HEK293 (cell line): Measurements from ENCODE around the gene HDAC10.

Experiments
- EGR2 ChIP-seq: fragments of 450-650 bp; formaldehyde crosslinking; IDR thresholded peaks from 2 replicates; pipeline ENCODE4 v1.5.1; 2016; ENCODE audit warnings: low read depth, missing biosample characterization, missing genetic modification characterization
- GLI2 ChIP-seq: fragments of 450-650 bp; formaldehyde crosslinking; IDR thresholded peaks from 2 replicates; pipeline ENCODE4; 2017; ENCODE audit warnings: missing biosample characterization, missing genetic modification characterization, low read depth, borderline replicate concordance
- HOXA7 ChIP-seq: sonication (generic); formaldehyde crosslinking; IDR thresholded peaks from 2 replicates; pipeline ENCODE4 v1.8.1; 2022; ENCODE audit warnings: missing genetic modification reagents, borderline replicate concordance
- HOXC10 ChIP-seq: sonication (generic); formaldehyde crosslinking; IDR thresholded peaks from 2 replicates; pipeline ENCODE4 v1.8.1; 2023; ENCODE audit warnings: mild to moderate bottlenecking, missing genetic modification reagents
- MEIS1 ChIP-seq: sonication (generic); formaldehyde crosslinking; IDR thresholded peaks from 2 replicates; pipeline ENCODE4 v1.8.1; 2022; ENCODE audit warnings: missing genetic modification reagents, mild to moderate bottlenecking, borderline replicate concordance
- MZF1 ChIP-seq: fragments of 450-650 bp; formaldehyde crosslinking; IDR thresholded peaks from 2 replicates; pipeline ENCODE4 v1.5.1; 2017; ENCODE audit warnings: missing biosample characterization, missing genetic modification characterization, borderline replicate concordance
- OSR2 ChIP-seq: fragments of 450-650 bp; formaldehyde crosslinking; IDR thresholded peaks from 2 replicates; pipeline ENCODE4 v1.5.1; 2016; ENCODE audit warnings: missing biosample characterization, missing genetic modification characterization
- RBAK ChIP-seq: fragments of 450-650 bp; formaldehyde crosslinking; IDR thresholded peaks from 2 replicates; pipeline ENCODE4 v1.5.1; 2016; ENCODE audit warnings: missing biosample characterization, missing genetic modification characterization
- REPIN1 ChIP-seq: fragments of 450-650 bp; formaldehyde crosslinking; IDR thresholded peaks from 2 replicates; pipeline ENCODE4 v1.5.1; 2017; ENCODE audit warnings: missing biosample characterization, missing genetic modification characterization, low read depth
- SETDB1 ChIP-seq: IDR thresholded peaks from one replicate; pipeline ENCODE4 v1.6.1; 2017; ENCODE audit warnings: mild to moderate bottlenecking, low read length, moderate library complexity, mixed read lengths; ENCODE audit not compliant: insufficient read length
- SP3 ChIP-seq: fragments of 450-650 bp; formaldehyde crosslinking; IDR thresholded peaks from 2 replicates; pipeline ENCODE4 v1.5.1; 2016; ENCODE audit warnings: missing biosample characterization, missing genetic modification characterization
- ZBTB20 ChIP-seq: fragments of 450-650 bp; formaldehyde crosslinking; IDR thresholded peaks from 2 replicates; pipeline ENCODE4 v1.5.1; 2016; ENCODE audit warnings: missing biosample characterization, missing genetic modification characterization
- ZBTB8A ChIP-seq: fragments of 450-650 bp; formaldehyde crosslinking; IDR thresholded peaks from 2 replicates; pipeline ENCODE4 v1.5.1; 2016; ENCODE audit warnings: missing biosample characterization, missing genetic modification characterization
- ZFHX2 ChIP-seq: fragments of 450-650 bp; formaldehyde crosslinking; conservative IDR thresholded peaks from 2 replicates; pipeline ENCODE4 v1.5.1; 2016; ENCODE audit warnings: missing biosample characterization, missing genetic modification characterization
- ZNF10 ChIP-seq: fragments of 450-650 bp; formaldehyde crosslinking; IDR thresholded peaks from 2 replicates; pipeline ENCODE4 v1.5.1; 2017; ENCODE audit warnings: missing biosample characterization, missing genetic modification characterization
- ZNF114 ChIP-seq: fragments of 450-650 bp; formaldehyde crosslinking; IDR thresholded peaks from 2 replicates; pipeline ENCODE4 v1.5.0; 2017; ENCODE audit warnings: missing biosample characterization, missing genetic modification characterization
- ZNF138 ChIP-seq: fragments of 450-650 bp; formaldehyde crosslinking; IDR thresholded peaks from 2 replicates; pipeline ENCODE4 v1.5.1; 2016; ENCODE audit warnings: missing biosample characterization, missing genetic modification characterization, borderline replicate concordance
- ZNF169 ChIP-seq: fragments of 450-650 bp; formaldehyde crosslinking; IDR thresholded peaks from 2 replicates; pipeline ENCODE4 v1.5.1; 2016; ENCODE audit warnings: missing biosample characterization, missing genetic modification characterization
- ZNF174 ChIP-seq: fragments of 450-650 bp; formaldehyde crosslinking; IDR thresholded peaks from 2 replicates; pipeline ENCODE4 v1.5.0; 2017; ENCODE audit warnings: missing biosample characterization, mild to moderate bottlenecking, missing genetic modification characterization
- ZNF23 ChIP-seq: fragments of 450-650 bp; formaldehyde crosslinking; IDR thresholded peaks from 2 replicates; pipeline ENCODE4 v1.5.1; 2016; ENCODE audit warnings: missing biosample characterization, missing genetic modification characterization, borderline replicate concordance
- ZNF302 ChIP-seq: fragments of 450-650 bp; formaldehyde crosslinking; IDR thresholded peaks from 2 replicates; pipeline ENCODE4 v1.5.1; 2016; ENCODE audit warnings: missing biosample characterization, missing genetic modification characterization, low read depth
- ZNF354C ChIP-seq: fragments of 450-650 bp; formaldehyde crosslinking; IDR thresholded peaks from 2 replicates; pipeline ENCODE4 v1.5.1; 2016; ENCODE audit warnings: missing biosample characterization, missing genetic modification characterization, low read depth, borderline replicate concordance
- ZNF473 ChIP-seq: fragments of 450-650 bp; formaldehyde crosslinking; IDR thresholded peaks from 2 replicates; pipeline ENCODE4 v1.5.1; 2017; ENCODE audit warnings: missing biosample characterization, missing genetic modification characterization
- ZNF510 ChIP-seq: fragments of 450-650 bp; formaldehyde crosslinking; IDR thresholded peaks from 2 replicates; pipeline ENCODE4 v1.5.1; 2018; ENCODE audit warnings: mild to moderate bottlenecking, missing genetic modification characterization, missing biosample characterization; ENCODE audit not compliant: insufficient replicate concordance
- ZNF513 ChIP-seq: fragments of 450-650 bp; IDR thresholded peaks from 2 replicates; pipeline ENCODE4 v1.5.1; 2018; ENCODE audit warnings: missing biosample characterization, missing genetic modification characterization
- ZNF514 ChIP-seq: fragments of 450-650 bp; formaldehyde crosslinking; IDR thresholded peaks from 2 replicates; pipeline ENCODE4 v1.5.1; 2016; ENCODE audit warnings: missing biosample characterization, missing genetic modification characterization
- ZNF548 ChIP-seq: fragments of 450-650 bp; formaldehyde crosslinking; IDR thresholded peaks from 2 replicates; pipeline ENCODE4 v1.5.1; 2016; ENCODE audit warnings: missing biosample characterization, missing genetic modification characterization
- ZNF580 ChIP-seq: fragments of 450-650 bp; formaldehyde crosslinking; IDR thresholded peaks from 2 replicates; pipeline ENCODE4 v1.5.1; 2016; ENCODE audit warnings: missing biosample characterization, missing genetic modification characterization
- ZNF747 ChIP-seq: fragments of 450-650 bp; formaldehyde crosslinking; IDR thresholded peaks from 2 replicates; pipeline ENCODE4 v1.5.1; 2016; ENCODE audit warnings: missing biosample characterization, missing genetic modification characterization
- ZNF768 ChIP-seq: fragments of 450-650 bp; formaldehyde crosslinking; IDR thresholded peaks from 2 replicates; pipeline ENCODE4 v1.5.1; 2018; ENCODE audit warnings: missing biosample characterization, mild to moderate bottlenecking, missing genetic modification characterization
- ZSCAN16 ChIP-seq: fragments of 450-650 bp; formaldehyde crosslinking; IDR thresholded peaks from 2 replicates; pipeline ENCODE4 v1.5.1; 2016; ENCODE audit warnings: missing biosample characterization, missing genetic modification characterization
- TF ChIP-seq, protein P1 (sequence below): fragments of 450-650 bp; formaldehyde crosslinking; IDR thresholded peaks from 2 replicates; pipeline ENCODE4 v1.5.1; 2016; ENCODE audit warnings: missing biosample characterization, missing genetic modification characterization

Gene HDAC10

DNA sequence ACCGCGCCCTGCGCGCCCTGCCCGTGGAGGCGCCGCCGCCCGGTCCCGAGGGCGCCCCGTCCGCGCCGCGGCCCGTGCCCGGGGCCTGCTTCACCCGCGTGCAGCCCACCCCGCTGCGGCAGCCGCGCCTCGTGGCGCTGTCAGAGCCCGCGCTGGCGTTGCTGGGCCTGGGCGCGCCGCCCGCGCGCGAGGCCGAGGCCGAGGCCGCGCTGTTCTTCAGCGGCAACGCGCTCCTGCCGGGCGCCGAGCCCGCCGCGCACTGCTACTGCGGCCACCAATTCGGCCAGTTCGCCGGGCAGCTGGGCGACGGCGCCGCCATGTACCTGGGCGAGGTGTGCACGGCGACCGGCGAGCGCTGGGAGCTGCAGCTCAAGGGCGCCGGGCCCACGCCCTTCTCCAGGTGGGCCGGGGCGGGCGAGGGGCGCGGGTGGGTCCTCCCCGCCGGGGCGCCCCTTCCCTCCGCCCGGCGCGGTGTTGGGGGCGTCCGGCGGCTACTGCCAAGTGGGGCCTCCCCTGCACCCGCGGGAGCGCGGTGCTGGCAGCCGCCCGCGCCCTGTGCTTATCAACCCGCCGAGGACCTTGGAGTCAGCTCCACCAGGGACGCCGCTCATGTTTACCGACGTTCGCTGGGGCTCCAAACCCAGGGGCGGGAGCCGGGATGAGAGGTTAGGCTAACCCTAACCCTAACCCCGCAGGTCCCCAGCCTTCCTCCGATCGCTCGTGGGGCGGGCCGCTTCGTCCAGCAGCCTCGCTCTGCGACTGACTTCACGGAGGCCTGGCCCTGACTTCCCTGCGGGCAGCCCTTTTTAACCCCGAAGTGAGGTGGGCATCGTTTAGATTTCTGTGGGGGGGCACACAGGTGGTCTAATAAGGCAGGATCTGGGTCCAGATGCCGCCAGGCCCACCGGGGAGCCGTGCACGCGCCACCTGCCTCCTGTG, 49.6 kb downstream of the HDAC10 start (continued):
- TF ChIP-seq OSR2 (tag by site-specific recombination) (no peak), REPIN1 (tag by site-specific recombination) (no peak), ZNF580 (tag by site-specific recombination) (no peak), ZFHX2 (tag by site-specific recombination) (peak; percentile 32; the same call in 1 of the 2 replicates), ZNF169 (no peak), ZNF548 (tag by site-specific recombination) (no peak), ZNF514 (no peak), ZNF10 (no peak), ZBTB8A (tag by site-specific recombination) (no peak), ZNF473 (tag by site-specific recombination) (no peak), ZNF23 (tag by site-specific recombination) (no peak), ZSCAN16 (tag by site-specific recombination) (no peak), ZNF174 (tag by site-specific recombination) (no peak), SP3 (tag by site-specific recombination) (no peak), ZNF513 (no peak), SETDB1 (peak; percentile 17), ZNF354C (no peak), ZNF768 (tag by site-specific recombination) (no peak), ZBTB20 (tag by site-specific recombination) (no peak), MEIS1 (CRISPR knock-in tag) (peak; percentile 42; the same call in 1 of the 2 replicates), HOXC10 (CRISPR knock-in tag) (0 out of 2 replicates have a peak, but pooled peaks have one; percentile 16), EGR2 (no peak), ZNF138 (tag by site-specific recombination) (no peak), ZNF302 (tag by site-specific recombination) (no peak), RBAK (tag by site-specific recombination) (no peak), ZNF747 (tag by site-specific recombination) (no peak), ZNF510 (no peak), ZNF114 (tag by site-specific recombination) (no peak), GLI2 (tag by site-specific recombination) (no peak), HOXA7 (CRISPR knock-in tag) (0 out of 2 replicates have a peak, but pooled peaks have one; percentile 46), MZF1 (tag by site-specific recombination) (no peak)
- TF ChIP-seq, protein P1, sequence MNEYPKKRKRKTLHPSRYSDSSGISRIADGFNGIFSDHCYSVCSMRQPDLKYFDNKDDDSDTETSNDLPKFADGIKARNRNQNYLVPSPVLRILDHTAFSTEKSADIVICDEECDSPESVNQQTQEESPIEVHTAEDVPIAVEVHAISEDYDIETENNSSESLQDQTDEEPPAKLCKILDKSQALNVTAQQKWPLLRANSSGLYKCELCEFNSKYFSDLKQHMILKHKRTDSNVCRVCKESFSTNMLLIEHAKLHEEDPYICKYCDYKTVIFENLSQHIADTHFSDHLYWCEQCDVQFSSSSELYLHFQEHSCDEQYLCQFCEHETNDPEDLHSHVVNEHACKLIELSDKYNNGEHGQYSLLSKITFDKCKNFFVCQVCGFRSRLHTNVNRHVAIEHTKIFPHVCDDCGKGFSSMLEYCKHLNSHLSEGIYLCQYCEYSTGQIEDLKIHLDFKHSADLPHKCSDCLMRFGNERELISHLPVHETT (tag by site-specific recombination): no peak
